IMR-90 (cell line): ENCODE results near the gene NCKIPSD. TPM values are rescaled to one million over a fixed set of nuclear protein-coding genes. Genes with fewer than 3 reads are reported as not detected.
A peak's percentile ranks its signal among the peaks of the same experiment; 100 is the strongest.

Source experiments
- ATAC-seq: fragments of 200-7000 bp; cut with Tn5 transposase; 2 replicates; pipeline ENCODE4 v1.9.1; 2020; ENCODE audit warnings: low read depth, mild to moderate bottlenecking, moderate library complexity
- BruUV-seq: library from RNA; stranded (reverse); fragments of 400-500 nt; replicated peaks from 2 replicates; lab custom pipeline; 2021; lab: Mats Ljungman, UMichigan
- CTCF ChIA-PET: fragments of 300-600 bp; formaldehyde crosslinking; extraction: SDS; loops from one replicate; lab custom pipeline; 2021; ENCODE audit warnings: antibody characterized with exemption; lab: Yijun Ruan, JAX
- POLR2A ChIA-PET: fragments of 300-600 bp; sonication (Branson Sonifier 250); formaldehyde crosslinking; loops from one replicate; lab custom pipeline; 2022; ENCODE audit warnings: antibody characterized with exemption; ENCODE audit not compliant: unreplicated experiment; lab: Charles Lee
- DNase-seq: peaks from one replicate; pipeline ENCODE4 v3.0.0; 2013
- H2AFZ ChIP-seq: replicated peaks from 2 replicates; pipeline ENCODE3; 2013; ENCODE audit warnings: low read length, mild to moderate bottlenecking; ENCODE audit not compliant: poor library complexity
- H2AK5ac ChIP-seq: 2 replicates; pipeline ENCODE4 v1.6.1; 2013; ENCODE audit warnings: low read depth, low read length, inconsistent platforms
- H2AK9ac ChIP-seq: replicated peaks from 2 replicates; pipeline ENCODE3; 2013; ENCODE audit warnings: mild to moderate bottlenecking, low read depth, low read length, moderate library complexity; ENCODE audit not compliant: poor library complexity
- H2BK120ac ChIP-seq: 2 replicates; pipeline ENCODE4 v1.6.1; 2013; ENCODE audit warnings: low read depth, low read length, inconsistent platforms
- H2BK15ac ChIP-seq: 3 replicates; pipeline ENCODE4 v1.6.1; 2013; ENCODE audit warnings: low read depth, low read length, inconsistent platforms
- H2BK20ac ChIP-seq: 2 replicates; pipeline ENCODE4 v1.6.1; 2013; ENCODE audit warnings: low read depth, mild to moderate bottlenecking, inconsistent platforms, low read length, moderate library complexity
- H2BK5ac ChIP-seq: 2 replicates; pipeline ENCODE4 v1.6.1; 2013; ENCODE audit warnings: mild to moderate bottlenecking, low read depth, low read length, inconsistent platforms; ENCODE audit not compliant: poor library complexity, severe bottlenecking
- H3K14ac ChIP-seq: replicated peaks from 2 replicates; pipeline ENCODE4 v1.6.1; 2013; ENCODE audit warnings: low read depth, low read length, inconsistent platforms
- H3K18ac ChIP-seq: 2 replicates; pipeline ENCODE4 v1.6.1; 2013; ENCODE audit warnings: low read depth, low read length, control low read depth
- H3K23ac ChIP-seq: 2 replicates; pipeline ENCODE4 v1.6.1; 2013; ENCODE audit warnings: low read depth, low read length, inconsistent platforms
- H3K27ac ChIP-seq: 2 replicates; pipeline ENCODE4 v1.5.1; 2013; ENCODE audit warnings: mild to moderate bottlenecking, control low read depth, low read length; ENCODE audit not compliant: insufficient read depth
- H3K27me3 ChIP-seq: 2 replicates; pipeline ENCODE4 v1.6.1; 2013; ENCODE audit warnings: low read length; ENCODE audit not compliant: control insufficient read depth, insufficient read depth
- H3K36me3 ChIP-seq: 2 replicates; pipeline ENCODE4 v1.6.1; 2013; ENCODE audit warnings: low read length, mixed read lengths; ENCODE audit not compliant: control insufficient read depth, insufficient read depth
- H3K4ac ChIP-seq: 2 replicates; pipeline ENCODE4 v1.6.1; 2013; ENCODE audit warnings: low read depth, low read length, inconsistent platforms
- H3K4me1 ChIP-seq: 2 replicates; pipeline ENCODE4 v1.6.1; 2013; ENCODE audit warnings: low read length, mixed read lengths; ENCODE audit not compliant: control insufficient read depth, insufficient read depth
- H3K4me2 ChIP-seq: 2 replicates; pipeline ENCODE4 v1.6.1; 2013; ENCODE audit warnings: low read depth, mild to moderate bottlenecking, control low read depth, low read length, moderate library complexity
- H3K4me3 ChIP-seq: 2 replicates; pipeline ENCODE4 v1.5.1; 2013; ENCODE audit warnings: low read depth, mild to moderate bottlenecking, control low read depth, low read length, moderate library complexity; ENCODE audit not compliant: insufficient read depth
- H3K56ac ChIP-seq: 2 replicates; pipeline ENCODE4 v1.6.1; 2013; ENCODE audit warnings: low read length, inconsistent platforms; ENCODE audit not compliant: insufficient read depth; ENCODE audit errors: extremely low read depth
- H3K79me1 ChIP-seq, 2 experiments: 2 replicates each; pipeline ENCODE4 v1.6.1; 2013; ENCODE audit warnings: low read length in 2 of 2, inconsistent platforms in 1 of 2, low read depth in 1 of 2
- H3K9ac ChIP-seq: 2 replicates; pipeline ENCODE4 v1.6.1; 2013; ENCODE audit warnings: low read depth, low read length, control low read depth
- H3K9me1 ChIP-seq: 2 replicates; pipeline ENCODE4 v1.6.1; 2013; ENCODE audit warnings: low read length, inconsistent platforms; ENCODE audit not compliant: insufficient read depth
- H3K9me3 ChIP-seq: 2 replicates; pipeline ENCODE4 v1.6.1; 2013; ENCODE audit warnings: low read length; ENCODE audit not compliant: control insufficient read depth, insufficient read depth
- H4K20me1 ChIP-seq: 2 replicates; pipeline ENCODE4 v1.6.1; 2013; ENCODE audit warnings: low read length, inconsistent platforms; ENCODE audit not compliant: insufficient read depth
- H4K5ac ChIP-seq: 2 replicates; pipeline ENCODE4 v1.6.1; 2013; ENCODE audit warnings: mild to moderate bottlenecking, low read depth, low read length, control low read depth
- H4K8ac ChIP-seq, 2 experiments: 2 replicates each; pipeline ENCODE4 v1.6.1; 2013; ENCODE audit warnings: low read depth in 2 of 2, low read length in 2 of 2, control low read depth in 1 of 2, inconsistent platforms in 1 of 2
- H4K91ac ChIP-seq: 2 replicates; pipeline ENCODE4 v1.6.1; 2013; ENCODE audit warnings: low read depth, low read length, inconsistent platforms; ENCODE audit not compliant: insufficient read depth
- BHLHE40 ChIP-seq: fragments of 150-350 bp; IDR thresholded peaks from 2 replicates; pipeline ENCODE4 v1.6.1; 2016; ENCODE audit warnings: mild to moderate bottlenecking, low read depth, low read length
- CEBPB ChIP-seq: IDR thresholded peaks from 2 replicates; pipeline ENCODE4 v1.6.1; 2012; ENCODE audit warnings: low read depth, low read length, improper control_type of control experiment
- CHD1 ChIP-seq: IDR thresholded peaks from 2 replicates; pipeline ENCODE4 v1.6.1; 2012; ENCODE audit warnings: low read depth, low read length, improper control_type of control experiment
- ELK1 ChIP-seq: fragments of 150-350 bp; IDR thresholded peaks from 2 replicates; pipeline ENCODE4 v1.6.1; 2016; ENCODE audit warnings: low read depth, mild to moderate bottlenecking, low read length, moderate library complexity, borderline replicate concordance
- FOS ChIP-seq: fragments of 150-350 bp; IDR thresholded peaks from 2 replicates; pipeline ENCODE4 v1.6.1; 2016; ENCODE audit warnings: low read depth, low read length
- MAFK ChIP-seq: IDR thresholded peaks from 2 replicates; pipeline ENCODE4 v1.6.1; 2012; ENCODE audit warnings: low read depth, low read length, improper control_type of control experiment
- MAZ ChIP-seq: IDR thresholded peaks from 2 replicates; pipeline ENCODE4 v1.6.1; 2012; ENCODE audit warnings: low read depth, mild to moderate bottlenecking, low read length, improper control_type of control experiment, moderate library complexity, borderline replicate concordance
- MXI1 ChIP-seq: IDR thresholded peaks from 2 replicates; pipeline ENCODE4 v1.6.1; 2012; ENCODE audit warnings: low read depth, mild to moderate bottlenecking, low read length, moderate library complexity, borderline replicate concordance
- NFE2L2 ChIP-seq: fragments of 150-350 bp; IDR thresholded peaks from 2 replicates; pipeline ENCODE4 v1.6.1; 2016; ENCODE audit warnings: low read depth, mild to moderate bottlenecking, low read length
- POLR2A ChIP-seq: IDR thresholded peaks from 2 replicates; pipeline ENCODE4 v1.6.1; 2012; ENCODE audit warnings: mild to moderate bottlenecking, low read depth, low read length
- RAD21 ChIP-seq: IDR thresholded peaks from 2 replicates; pipeline ENCODE4 v1.6.1; 2012; ENCODE audit warnings: low read length, improper control_type of control experiment
- RCOR1 ChIP-seq: IDR thresholded peaks from 2 replicates; pipeline ENCODE4 v1.6.1; 2012; ENCODE audit warnings: mild to moderate bottlenecking, low read length, improper control_type of control experiment; ENCODE audit not compliant: insufficient replicate concordance
- RFX5 ChIP-seq: IDR thresholded peaks from 2 replicates; pipeline ENCODE4 v1.8.0; 2012; ENCODE audit warnings: low read depth, mild to moderate bottlenecking, low read length, moderate library complexity
- SMC3 ChIP-seq: fragments of 150-350 bp; IDR thresholded peaks from 2 replicates; pipeline ENCODE4 v1.6.1; 2016; ENCODE audit warnings: low read depth, mild to moderate bottlenecking, antibody characterized with exemption, low read length, moderate library complexity
- WGBS, 2 experiments: methylation state at CpG; one replicate each; pipeline versions ENCODE4 v1.1.5 to v1.1.7; 2013; ENCODE audit warnings: missing lambda C conversion rate in 2 of 2; ENCODE audit not compliant: insufficient read length in 1 of 2; ENCODE audit errors: extremely low coverage in 2 of 2; 5-methylcytosine and 5-hydroxymethylcytosine counted together
- dilution Hi-C: fragments of 300-500 bp; cut with HindIII; formaldehyde crosslinking; loops from one replicate; pipeline ENCODE4 v1.14.3; 2018; ENCODE audit warnings: low sequenced_read_pairs; ENCODE audit not compliant: unreplicated experiment
- in situ Hi-C: fragments of 300-500 bp; cut with MboI; formaldehyde crosslinking; loops from 3 replicates; pipeline ENCODE4 v1.14.3; 2019; ENCODE audit warnings: low sequenced_read_pairs, inconsistent platforms, mixed read lengths
- intact Hi-C: fragments of 100-400 bp; cut with micrococcal nuclease; formaldehyde crosslinking; loops from 2 replicates; pipeline ENCODE4 v1.10.0; 2022
- polyA plus RNA-seq, 3 experiments: library from polyadenylated mRNA; depleted of rRNA; stranded (reverse); fragments of >200 nt; gene quantifications; 2 replicates each; pipeline ENCODE4 v1.2.3, GENCODE V29; 2012; ENCODE audit warnings: low replicate concordance in 1 of 3
- total RNA-seq: library from RNA; depleted of rRNA; stranded (reverse); fragments of >200 nt; gene quantifications from 2 replicates; pipeline ENCODE4 v1.2.3, GENCODE V29; 2012
- TF ChIP-seq, protein P1 (sequence below): fragments of 150-350 bp; IDR thresholded peaks from 2 replicates; pipeline ENCODE4 v1.6.1; 2017; ENCODE audit warnings: mild to moderate bottlenecking, antibody characterized with exemption, low read length, low read depth
- TF ChIP-seq, protein P2 (sequence below): conservative IDR thresholded peaks from 2 replicates; pipeline ENCODE4 v1.5.1; 2012; ENCODE audit warnings: mild to moderate bottlenecking, low read depth, low read length, improper control_type of control experiment

NCKIPSD gene
- total and polyA plus RNA-seq, 2 of the 4 experiments (the other 2 are of a cell fraction): 21.0 to 38.3 TPM

DNA sequence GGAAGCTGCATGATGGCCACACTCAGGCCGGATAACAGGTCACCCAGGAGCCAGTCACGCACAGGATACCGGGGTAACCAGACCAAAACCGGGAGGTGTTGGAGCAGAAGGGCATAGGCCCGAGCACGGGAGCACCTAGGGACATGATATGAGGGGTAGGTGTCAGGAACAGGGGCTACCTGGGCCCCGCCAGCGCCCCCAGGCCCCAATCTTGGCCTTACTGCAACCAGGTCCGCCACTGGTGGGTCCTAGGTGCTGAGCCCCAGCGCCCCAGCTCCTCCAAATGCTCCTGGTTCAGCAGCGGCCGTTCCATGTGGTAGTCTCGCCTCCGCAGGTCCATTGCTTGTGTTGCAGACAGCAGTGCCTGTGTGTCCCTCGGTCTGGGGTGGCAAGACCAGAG lies 52.5 kb downstream of the NCKIPSD start:
- Histone ChIP-seq H2BK20ac (no peak overlapping the region), H3K36me3 (peaks cover 55% of the 10 kb centered on the region), H2AK9ac (peak overlapping the region; percentile 29), H3K23ac (no peak overlapping the region), H2BK5ac (no peak overlapping the region), H3K4me1 (peaks cover 18% of the 10 kb centered on the region), H3K56ac (no peak overlapping the region), H2BK120ac (no peak overlapping the region), H4K8ac (no peak overlapping the region), H4K20me1 (peaks cover 48% of the 10 kb centered on the region), H3K79me1 (peaks cover 42 to 74% of the 10 kb centered on the region in 2 experiments), H3K4ac (no peak overlapping the region), H4K5ac (no peak overlapping the region), H3K14ac (no peak overlapping the region), H3K9ac (no peak overlapping the region), H4K91ac (no peak overlapping the region), H3K18ac (no peak overlapping the region), H3K4me3 (no peak overlapping the region), H3K27me3 (no peaks in the 10 kb centered on the region), H2AK5ac (no peak overlapping the region), H2AFZ (no peak overlapping the region), H3K9me1 (peaks cover 12% of the 10 kb centered on the region), H2BK15ac (no peak overlapping the region), H3K27ac (no peak overlapping the region), H3K9me3 (no peaks in the 10 kb centered on the region), H3K4me2 (no peak overlapping the region; the same call in 1 of the 2 replicates)
- BruUV-seq: no TSS peak
- in situ Hi-C loops: no loop called here
- ChIA-PET POLR2A (no interaction called here), CTCF (interaction anchor here (1.2 kb wide), 1 partner anchor 72 kb away, joined by 3 read pairs; no protein-coding TSS in a partner anchor)
- intact Hi-C loops: loop anchor here (10.0 kb wide), 1 partner anchor 188 kb away; the partner anchor contains the start of genes ATRIP, CCDC51 and TMA7
- dilution Hi-C loops: no loop called here
- TF ChIP-seq RAD21: no peak
- no peak for TF ChIP-seq RFX5
- TF ChIP-seq CEBPB: no peak
- no peak for TF ChIP-seq MXI1
- no peak for TF ChIP-seq MAFK
- no peak for TF ChIP-seq CHD1
- no peak for TF ChIP-seq BHLHE40
- TF ChIP-seq POLR2A: no peak
- TF ChIP-seq, protein P1, sequence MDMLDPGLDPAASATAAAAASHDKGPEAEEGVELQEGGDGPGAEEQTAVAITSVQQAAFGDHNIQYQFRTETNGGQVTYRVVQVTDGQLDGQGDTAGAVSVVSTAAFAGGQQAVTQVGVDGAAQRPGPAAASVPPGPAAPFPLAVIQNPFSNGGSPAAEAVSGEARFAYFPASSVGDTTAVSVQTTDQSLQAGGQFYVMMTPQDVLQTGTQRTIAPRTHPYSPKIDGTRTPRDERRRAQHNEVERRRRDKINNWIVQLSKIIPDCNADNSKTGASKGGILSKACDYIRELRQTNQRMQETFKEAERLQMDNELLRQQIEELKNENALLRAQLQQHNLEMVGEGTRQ: no peak
- TF ChIP-seq, protein P2, sequence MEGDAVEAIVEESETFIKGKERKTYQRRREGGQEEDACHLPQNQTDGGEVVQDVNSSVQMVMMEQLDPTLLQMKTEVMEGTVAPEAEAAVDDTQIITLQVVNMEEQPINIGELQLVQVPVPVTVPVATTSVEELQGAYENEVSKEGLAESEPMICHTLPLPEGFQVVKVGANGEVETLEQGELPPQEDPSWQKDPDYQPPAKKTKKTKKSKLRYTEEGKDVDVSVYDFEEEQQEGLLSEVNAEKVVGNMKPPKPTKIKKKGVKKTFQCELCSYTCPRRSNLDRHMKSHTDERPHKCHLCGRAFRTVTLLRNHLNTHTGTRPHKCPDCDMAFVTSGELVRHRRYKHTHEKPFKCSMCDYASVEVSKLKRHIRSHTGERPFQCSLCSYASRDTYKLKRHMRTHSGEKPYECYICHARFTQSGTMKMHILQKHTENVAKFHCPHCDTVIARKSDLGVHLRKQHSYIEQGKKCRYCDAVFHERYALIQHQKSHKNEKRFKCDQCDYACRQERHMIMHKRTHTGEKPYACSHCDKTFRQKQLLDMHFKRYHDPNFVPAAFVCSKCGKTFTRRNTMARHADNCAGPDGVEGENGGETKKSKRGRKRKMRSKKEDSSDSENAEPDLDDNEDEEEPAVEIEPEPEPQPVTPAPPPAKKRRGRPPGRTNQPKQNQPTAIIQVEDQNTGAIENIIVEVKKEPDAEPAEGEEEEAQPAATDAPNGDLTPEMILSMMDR: no peak
- no peak for TF ChIP-seq RCOR1
- TF ChIP-seq SMC3: no peak
- TF ChIP-seq ELK1: no peak
- TF ChIP-seq MAZ: no peak
- TF ChIP-seq NFE2L2: no peak
- TF ChIP-seq FOS: no peak
- 98% methylated on average over 8 of the region's 15 CpGs; no CpG with 5 or more reads in 1 of the 2 experiments for WGBS, 2 experiments
- DNase-seq (no peak), ATAC-seq (no peak)
